B cell (primary cell): ENCODE data around the gene TTYH3.
A peak's percentile ranks its signal among the peaks of the same experiment; 100 is the strongest.

Source experiments
- EZH2 ChIP-seq: IDR thresholded peaks from 2 replicates; pipeline ENCODE4 v1.6.1; 2012; ENCODE audit warnings: borderline replicate concordance, low read depth, mild to moderate bottlenecking, moderate library complexity, low read length; ENCODE audit not compliant: insufficient read depth, poor library complexity, severe bottlenecking
- TF ChIP-seq, protein P1 (sequence below): fragments of 200-600 bp; IDR thresholded peaks from one replicate; pipeline ENCODE4 v1.8.0; 2022; ENCODE audit warnings: antibody characterized with exemption, mild to moderate bottlenecking

DNA sequence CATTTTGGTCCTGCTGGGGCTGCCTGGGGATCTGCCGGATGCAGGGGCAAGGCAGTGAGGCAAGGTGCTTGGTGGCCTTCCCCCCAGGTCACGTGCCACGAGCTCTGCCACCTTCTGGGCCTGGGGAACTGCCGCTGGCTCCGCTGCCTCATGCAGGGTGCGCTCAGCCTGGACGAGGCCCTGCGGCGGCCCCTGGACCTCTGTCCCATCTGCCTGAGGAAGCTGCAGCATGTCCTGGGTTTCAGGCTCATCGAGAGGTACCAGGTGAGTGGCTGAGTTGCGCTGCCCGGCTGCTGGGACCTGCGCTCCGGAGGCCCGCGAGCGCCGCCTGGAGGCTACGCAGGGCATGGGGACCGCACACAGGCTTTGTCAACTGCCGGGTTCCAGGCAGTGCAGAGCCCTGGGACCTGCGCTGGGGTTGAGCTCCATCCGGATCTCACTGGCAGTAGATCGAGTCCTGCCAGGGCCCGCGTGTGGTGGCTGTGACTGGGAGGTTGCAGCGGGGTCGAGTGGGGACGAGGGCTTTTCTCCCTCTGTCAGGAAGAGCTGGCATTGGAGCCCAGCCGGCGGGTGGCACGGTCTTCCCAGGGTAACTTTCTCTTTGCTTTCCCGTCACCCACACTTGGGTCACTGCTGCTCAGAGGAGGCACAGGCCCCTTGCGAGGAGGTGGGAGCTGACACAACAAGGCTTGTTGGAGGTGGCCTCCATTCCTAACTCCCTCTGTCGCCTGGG, 77.9 kb downstream of the TTYH3 start:
- TF ChIP-seq, protein P1, sequence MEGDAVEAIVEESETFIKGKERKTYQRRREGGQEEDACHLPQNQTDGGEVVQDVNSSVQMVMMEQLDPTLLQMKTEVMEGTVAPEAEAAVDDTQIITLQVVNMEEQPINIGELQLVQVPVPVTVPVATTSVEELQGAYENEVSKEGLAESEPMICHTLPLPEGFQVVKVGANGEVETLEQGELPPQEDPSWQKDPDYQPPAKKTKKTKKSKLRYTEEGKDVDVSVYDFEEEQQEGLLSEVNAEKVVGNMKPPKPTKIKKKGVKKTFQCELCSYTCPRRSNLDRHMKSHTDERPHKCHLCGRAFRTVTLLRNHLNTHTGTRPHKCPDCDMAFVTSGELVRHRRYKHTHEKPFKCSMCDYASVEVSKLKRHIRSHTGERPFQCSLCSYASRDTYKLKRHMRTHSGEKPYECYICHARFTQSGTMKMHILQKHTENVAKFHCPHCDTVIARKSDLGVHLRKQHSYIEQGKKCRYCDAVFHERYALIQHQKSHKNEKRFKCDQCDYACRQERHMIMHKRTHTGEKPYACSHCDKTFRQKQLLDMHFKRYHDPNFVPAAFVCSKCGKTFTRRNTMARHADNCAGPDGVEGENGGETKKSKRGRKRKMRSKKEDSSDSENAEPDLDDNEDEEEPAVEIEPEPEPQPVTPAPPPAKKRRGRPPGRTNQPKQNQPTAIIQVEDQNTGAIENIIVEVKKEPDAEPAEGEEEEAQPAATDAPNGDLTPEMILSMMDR = peak; percentile 94
- TF ChIP-seq EZH2 = no peak
